22Rv1 (cell line): ENCODE results near the gene FKBP7.

Experiments used
- CTCF ChIP-seq: fragments of 450-650 bp; IDR thresholded peaks from 2 replicates; pipeline ENCODE4 v1.5.1; 2017; ENCODE audit warnings: mild to moderate bottlenecking
- ZFX ChIP-seq: fragments of 450-650 bp; IDR thresholded peaks from 2 replicates; pipeline ENCODE4 v1.6.1; 2017; ENCODE audit warnings: antibody characterized with exemption, borderline replicate concordance

- TF ChIP-seq CTCF (no peak), ZFX (no peak)
Observed at GRCh38 chr2:178474560-178474959, 3.8 kb downstream of the FKBP7 start.
